GM21529 (cell line): ENCODE results near the gene WSB2.
"Not testable (repeated sequence)": the region's sequence is repeated elsewhere in the genome, so short reads cannot be mapped to it uniquely, and the experiment has no call there.

Experiments used
- ATAC-seq: cut with Tn5 transposase; IDR thresholded peaks from one replicate; pipeline ENCODE4 v1.9.1; 2021; ENCODE audit not compliant: unreplicated experiment

WSB2 gene

DNA sequence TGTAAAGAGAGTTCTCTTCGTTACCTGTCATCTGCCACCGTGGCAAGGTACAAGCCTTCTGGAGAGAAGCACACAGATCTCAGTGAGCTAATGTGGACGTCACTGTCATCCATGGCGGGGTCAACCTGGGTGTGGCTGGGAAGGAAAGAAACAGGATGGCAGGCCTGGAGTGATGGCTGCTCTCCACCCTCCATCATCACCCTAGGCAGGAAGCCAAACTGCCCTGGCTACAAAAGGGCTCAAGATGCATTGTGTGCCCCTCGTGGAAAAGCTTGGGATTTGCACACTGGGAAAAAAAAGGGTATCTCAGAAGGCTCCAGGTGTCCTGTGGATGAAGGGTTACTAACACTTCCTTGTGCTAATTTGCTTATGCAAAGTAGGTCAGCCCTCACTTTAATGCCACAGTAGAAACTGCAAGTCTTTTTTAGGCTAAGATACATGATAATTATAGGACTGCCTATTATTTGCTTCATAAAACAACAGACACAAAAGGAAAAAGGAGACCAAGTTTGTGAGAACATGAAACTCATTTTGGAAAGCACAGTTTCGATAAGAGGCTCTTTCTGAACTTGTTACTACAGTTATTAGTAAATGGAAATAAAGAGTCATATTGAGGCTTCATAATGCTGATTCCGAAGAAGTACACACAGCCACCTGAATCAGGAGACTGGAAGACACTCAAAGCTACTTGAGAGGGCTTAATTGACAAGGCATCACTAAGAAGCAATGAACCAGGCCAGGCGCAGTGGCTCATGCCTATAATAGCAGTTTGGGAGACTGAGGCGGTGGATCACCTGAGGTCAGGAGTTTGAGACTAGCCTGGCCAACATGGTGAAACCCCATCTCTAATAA, 25.6 kb downstream of the WSB2 start:
- peak; percentile 84 for ATAC-seq

DNA sequence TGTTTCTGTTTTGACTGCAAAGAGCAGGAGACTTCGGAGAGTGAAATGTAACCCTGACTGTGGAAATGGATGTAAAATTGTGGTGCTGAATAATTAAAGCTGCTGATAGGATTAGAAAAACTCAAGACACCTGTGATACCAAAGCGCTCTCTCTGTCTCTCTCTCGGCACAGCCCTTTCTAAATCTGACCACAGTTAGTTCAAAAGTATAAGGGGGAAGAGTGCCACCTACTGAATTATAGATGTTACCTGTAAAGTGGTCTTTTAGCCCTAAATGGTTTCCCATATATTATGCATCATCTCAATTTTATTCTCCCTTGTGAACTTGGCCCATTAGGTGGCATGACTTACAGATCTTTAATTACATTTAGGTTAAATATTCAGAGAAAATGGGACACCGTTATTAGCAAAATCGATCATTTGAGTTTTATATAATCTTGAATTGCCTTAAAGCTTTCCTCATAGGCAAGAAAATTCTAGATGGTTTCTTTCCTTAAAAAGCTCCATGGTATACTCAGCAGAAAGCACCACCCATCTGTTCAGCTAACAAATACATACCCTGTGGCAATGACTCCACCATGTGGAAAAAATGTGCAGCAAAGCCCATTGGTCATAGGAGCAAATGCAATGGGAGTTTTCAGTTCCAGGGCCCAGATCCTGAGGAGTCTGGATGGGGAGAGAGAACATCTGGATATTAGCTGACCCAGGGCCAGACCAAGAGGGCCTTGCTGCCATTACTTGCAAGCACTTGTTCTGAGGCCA, 26.4 kb downstream of the WSB2 start:
- ATAC-seq: no peak

DNA sequence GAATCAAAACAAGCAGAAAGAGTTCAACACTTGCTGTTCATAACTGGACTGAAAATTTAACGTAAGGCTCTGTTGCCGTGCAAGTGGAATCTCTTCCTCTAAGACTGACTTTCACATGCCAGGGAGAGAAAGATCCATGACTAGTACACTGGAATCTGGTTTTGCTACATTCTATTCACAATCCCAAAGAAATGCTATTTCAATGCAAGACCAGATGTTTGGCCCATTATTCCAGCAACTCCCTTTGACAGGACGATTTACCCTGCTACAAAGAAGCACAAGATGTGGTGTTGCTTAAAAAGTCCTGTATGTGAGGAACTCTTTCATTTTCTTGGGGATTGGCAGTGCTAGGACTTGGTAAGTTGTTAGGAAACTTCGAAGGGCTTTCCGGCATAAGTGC, 27.1 kb downstream of the WSB2 start:
- ATAC-seq: no peak

DNA sequence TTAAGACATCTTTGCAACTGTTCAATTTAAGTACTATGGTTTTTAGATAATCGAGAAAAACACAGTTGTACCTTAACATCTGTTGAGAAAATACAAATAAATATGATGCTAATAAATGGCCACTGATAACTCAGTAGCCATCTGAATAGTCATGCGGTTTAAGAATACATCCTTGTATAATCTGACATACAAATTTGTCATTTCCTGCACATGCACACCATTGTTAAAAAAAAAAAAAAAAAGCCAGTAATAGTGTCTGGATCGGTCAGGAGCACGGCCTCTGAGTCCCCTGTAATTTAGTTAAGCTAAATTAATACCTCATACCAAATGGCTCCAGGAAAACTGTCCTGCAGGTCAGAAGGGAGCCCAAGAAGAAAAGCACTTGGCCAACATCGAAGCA, 27.7 kb downstream of the WSB2 start:
- ATAC-seq: no peak

DNA sequence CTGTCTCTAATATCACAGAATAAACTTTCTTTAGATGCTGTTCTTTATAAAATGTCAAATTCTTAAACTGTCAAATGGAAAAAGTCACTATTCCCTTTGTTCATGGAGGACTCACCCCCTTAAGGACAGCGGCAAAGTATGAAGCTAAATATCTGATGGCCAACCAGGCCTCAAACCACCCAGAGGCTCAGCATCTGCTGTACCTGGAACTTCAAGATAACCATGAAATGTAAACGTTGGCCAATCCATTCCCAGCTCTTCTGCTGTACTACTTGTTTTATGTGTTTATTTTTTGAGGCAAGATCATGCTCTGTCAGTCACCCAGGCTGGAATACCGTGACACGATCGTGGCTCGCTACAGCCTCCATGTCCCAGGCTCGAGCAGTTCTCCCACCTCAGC, 28.8 kb downstream of the WSB2 start:
- no peak for ATAC-seq

DNA sequence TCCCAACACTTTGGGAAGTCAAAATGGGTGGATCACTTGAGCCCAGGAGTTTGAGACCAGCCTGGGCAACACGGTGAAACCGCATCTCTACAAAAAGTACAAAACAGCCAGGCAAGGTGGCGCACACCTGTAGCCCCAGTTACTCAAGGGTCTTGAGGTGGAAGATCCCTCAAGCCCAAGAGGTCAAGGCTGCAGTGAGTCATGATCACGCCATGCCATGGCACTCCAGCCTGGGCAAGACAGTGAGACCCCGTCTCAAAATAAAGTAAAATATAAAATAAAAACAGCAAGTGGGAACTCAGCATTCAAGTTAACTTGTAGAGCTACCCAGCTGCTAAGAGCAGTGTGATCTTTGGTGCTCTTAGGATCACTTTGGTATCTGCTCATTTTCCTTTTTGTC, 31.8 kb downstream of the WSB2 start:
- ATAC-seq: no peak

DNA sequence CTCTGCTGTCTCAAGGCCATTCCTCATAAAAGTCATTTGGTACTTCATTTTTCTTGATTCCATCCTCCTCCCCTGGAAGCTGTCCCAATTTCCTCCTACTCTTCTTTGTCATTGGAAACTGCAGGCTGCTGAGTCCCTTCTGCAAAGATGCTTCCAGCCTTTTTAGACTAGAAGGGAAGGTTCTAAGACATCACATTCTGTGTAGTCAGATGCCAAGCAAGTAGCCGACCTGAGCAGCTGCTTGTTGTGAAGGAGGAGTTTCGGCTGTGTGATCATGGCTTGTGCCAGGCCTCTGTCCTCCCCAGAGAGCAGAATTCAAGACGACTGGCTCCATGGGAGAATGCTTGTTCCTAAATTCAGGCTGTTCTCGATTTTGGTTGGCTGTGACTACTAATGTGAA, 35.8 kb downstream of the WSB2 start:
- no peak for ATAC-seq

DNA sequence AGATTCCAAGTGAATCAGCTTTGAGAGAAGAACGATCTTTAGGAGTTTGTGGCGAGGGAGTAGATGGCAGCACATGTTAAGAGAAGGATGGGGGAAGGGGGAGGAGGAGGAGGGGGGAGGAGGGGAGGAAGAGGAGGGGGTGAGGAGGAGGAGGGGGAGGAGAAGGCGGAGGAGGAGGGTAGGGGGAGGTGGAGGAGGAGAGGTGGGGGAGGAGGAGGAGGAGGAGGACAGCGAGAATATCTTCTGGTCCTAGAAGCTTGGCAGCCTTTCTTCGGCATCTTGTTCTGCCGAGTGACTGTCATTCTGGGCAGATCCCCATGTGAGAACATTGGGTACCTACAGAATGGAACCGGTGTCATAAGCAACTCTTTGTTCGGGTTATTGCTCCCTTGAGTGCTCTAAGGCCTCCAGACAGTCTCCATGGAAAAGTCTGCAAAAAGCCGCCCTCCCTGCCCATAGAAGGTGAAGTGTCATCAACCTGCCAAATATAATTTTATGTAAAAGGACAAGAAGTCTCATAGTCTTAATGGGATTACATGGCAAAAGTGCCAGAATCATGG, 37.6 kb downstream of the WSB2 start:
- ATAC-seq: no peak

DNA sequence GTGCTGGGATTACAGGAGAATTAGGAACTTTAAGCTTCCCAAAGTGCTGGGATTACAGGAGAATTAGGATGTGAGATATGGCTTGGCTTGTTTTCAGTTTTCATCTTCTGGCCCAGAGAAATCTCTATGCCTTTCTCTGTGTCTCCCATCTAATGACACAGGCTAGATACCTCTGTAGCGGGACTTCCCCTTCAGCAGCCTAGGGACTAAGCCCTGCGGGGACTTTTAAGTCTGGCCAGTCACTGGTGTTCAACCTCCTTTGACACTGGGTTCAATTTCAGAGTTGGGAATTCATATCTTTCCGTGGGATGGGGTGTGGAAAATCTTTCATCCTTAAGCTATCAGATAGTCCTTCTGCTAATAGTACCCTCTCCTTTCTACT, 38.3 kb downstream of the WSB2 start:
- ATAC-seq: no peak

DNA sequence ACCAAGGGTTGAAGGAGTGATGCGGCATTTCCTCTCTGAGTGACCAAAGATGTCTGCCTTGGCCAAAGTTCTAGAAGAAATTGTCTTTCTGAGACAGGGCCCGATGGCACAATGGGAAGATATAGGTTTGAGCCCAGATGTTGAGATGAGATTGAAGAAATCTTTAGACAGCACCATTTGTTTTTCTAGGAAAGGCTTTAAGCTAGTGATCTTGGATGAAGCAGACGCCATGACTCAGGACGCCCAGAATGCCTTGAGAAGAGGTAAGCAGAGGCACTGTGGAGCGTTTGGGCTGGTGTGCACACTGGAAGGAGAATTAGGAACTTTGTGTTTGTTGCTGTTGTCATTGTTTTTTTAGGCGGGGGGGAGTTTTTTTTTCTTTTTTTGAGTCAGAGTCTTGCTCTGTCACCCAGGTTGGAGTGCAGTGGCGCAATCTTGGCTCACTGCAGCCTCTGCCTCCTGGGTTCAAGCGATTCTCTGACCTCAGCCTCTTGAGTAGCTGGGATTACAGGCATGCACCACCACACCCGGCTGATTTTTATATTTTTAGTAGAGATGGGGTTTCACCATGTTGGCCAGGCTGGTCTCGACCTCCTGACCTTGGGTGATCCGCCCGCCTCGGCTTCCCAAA, 38.8 kb downstream of the WSB2 start:
- ATAC-seq: not testable (repeated sequence)

DNA sequence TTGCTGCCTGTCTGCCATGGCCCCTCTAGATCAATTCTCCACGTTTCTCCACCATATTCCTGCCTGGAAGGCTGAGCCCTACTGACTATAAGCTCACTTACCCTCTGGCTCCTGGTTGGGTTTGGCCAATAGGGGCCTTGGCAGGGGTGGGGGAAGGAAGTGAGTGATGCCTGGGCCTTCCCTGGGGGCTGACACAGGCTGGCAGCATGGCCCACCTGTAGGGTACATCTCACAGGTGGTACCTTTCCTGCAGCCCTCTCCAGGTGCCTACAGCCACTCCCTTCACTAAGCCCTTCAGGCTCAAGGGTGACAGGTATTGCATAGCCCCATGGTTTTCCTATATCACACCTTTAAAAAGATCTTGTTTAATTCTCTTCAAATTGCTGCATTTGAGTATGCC, 40.9 kb downstream of the WSB2 start:
- no peak for ATAC-seq

DNA sequence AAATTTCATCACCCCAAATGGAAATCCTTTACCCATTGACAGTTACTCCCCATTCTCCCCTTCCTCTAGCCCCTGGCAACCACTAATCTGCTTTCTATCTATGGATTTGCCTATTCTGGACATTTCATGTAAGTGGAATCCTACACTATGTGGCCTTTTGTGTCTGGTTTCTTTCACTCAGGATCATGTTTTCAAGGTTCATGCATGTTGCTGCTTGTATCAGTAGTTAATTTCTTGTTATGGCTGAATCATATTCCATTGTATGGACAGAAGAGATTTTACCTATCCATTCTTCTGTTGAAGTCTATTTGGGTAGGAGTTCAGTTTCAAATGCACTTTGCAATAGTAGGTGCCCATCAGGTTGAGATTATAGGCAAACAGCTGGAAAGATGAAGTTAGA, 43.1 kb downstream of the WSB2 start:
- no peak for ATAC-seq

DNA sequence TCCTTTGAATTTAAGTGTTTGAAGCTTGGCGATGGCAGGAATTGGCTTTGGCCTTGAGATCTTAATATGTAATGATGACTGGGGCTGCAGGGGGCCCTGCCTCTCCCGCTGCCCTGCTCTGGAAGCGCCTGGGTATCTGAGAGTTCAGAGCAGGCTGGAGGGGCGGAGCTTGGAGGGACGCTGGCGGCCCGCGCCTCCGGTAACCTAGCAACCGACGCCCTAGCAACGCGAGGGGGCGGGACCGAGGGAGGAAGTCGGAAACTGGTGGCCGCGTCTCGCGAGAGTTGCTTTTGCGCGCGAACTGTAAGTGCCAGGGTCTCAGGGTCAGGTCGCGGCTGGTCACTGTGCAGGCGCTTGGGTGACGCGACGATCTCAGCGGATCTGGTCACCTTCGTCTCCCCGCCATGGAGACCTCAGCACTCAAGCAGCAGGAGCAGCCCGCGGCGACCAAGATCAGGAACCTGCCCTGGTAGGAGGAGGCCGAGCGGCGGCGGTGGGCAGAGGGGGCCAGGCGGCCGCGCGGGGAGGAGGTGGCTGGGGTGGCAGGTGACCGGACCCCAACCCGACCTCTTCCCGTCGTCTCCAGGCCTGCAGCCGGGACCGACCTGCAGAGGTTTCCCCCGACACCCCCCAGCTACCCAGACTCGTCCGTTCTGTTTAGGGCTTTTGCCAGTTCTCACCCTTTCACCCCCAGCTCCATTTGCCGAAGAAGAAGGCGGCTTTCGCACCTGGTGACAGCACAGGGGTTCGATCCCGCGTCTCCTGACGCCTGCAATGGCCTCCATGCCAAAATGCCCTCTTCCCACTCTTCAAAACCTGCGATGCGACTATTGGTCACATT, 44.3 kb downstream of the WSB2 start, which contains the start of gene RFC5:
Gene RFC5, plus strand, starts transcription at position 280 of the 841 bp plus-strand sequence. Its CDS starts 125 bp downstream, at position 405.
- ATAC-seq: peak; percentile 98

DNA sequence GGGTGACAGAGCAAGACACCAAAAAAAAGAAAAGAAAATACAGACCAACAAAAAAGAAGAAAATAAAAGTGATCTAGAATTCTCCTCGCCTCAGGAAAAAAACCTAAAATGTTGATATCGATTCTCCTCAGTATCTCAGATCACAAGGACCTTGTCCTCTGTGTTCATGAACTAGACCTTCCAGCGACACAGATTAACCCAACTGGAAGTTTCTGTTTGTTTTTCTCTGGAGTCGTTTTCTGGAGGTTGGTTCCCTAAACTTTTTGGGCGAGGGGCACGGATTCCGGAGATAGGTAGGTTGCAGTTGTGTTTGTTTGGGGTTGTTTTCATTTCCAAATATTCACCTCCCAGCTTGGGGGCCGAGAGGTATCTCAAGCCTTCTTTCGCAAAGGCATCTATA, 45.0 kb downstream of the WSB2 start:
- no peak for ATAC-seq

DNA sequence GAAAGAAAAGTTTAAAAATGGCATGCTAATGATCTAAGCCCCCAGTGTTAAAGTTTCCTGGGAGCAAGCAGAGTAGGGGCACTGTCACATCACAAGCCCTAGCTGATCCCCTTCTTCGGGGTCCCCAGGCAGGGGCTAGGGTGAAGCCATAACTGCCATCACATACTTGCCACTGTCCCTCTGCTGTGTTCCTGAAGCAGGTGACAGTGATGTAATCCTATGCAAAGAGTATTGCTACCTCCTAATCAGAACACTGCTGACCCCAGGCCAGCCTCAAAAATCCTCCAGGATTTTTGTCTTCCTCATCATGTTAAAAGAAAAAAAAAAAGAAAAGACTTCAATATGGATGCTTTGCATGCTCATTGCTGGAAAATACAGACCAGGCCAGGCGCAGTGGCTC, 45.7 kb downstream of the WSB2 start:
- no peak for ATAC-seq

DNA sequence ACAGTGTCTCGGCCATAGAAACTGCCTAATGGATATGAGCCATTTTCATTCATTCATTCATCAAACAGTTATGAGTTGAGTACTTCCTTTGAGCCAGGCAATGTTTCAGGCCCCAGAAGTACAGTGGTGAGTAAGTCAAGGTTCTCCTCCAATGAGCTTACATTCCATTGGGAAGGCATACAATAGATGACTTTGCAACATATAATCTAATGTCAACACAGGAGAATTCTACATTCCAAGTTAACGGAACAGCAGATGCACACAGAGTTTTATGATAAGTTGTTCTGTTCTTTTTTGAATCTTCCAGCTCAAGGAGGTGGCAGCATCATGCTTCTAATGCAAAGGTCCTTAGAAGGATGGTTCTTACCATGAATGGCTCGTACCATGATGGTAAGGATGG, 47.7 kb downstream of the WSB2 start:
- ATAC-seq: no peak

DNA sequence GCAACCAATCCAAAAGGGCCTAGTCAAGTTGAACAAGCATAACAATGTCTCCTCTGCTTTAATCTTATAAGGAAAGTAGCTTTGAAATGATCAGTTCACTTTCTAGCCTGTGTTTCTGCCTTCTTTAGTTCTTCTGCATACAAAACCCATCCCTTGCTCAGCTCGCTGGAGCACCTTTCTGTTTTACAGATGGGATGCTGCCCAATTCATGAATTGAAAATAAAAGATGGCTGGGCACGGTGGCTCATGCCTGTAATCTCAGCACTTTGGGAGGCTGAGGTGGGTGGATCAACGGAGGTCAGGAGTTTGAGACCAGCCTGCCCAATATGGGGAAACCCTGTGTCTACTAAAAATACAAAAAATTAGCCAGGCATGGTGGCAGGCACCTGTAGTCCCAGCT, 49.0 kb downstream of the WSB2 start:
- ATAC-seq: no peak

DNA sequence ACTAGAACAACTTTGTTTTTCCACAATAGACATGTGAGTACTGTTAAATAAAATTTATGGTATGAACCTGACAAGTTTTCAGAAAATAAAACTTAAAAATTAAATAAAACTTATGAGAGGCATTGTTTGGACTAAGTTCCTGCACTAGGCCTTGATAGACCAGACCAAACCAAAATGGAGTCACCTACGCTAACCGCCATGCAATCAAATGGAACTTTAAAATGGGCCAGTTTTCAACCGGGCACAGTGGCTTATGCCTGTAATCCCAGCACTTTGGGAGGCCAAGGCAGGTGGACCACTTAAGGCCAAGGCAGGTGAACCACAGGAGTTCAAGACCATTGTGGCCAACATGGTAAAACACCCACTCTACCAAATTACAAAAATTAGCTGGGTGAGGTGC, 49.6 kb downstream of the WSB2 start:
- ATAC-seq: no peak

DNA sequence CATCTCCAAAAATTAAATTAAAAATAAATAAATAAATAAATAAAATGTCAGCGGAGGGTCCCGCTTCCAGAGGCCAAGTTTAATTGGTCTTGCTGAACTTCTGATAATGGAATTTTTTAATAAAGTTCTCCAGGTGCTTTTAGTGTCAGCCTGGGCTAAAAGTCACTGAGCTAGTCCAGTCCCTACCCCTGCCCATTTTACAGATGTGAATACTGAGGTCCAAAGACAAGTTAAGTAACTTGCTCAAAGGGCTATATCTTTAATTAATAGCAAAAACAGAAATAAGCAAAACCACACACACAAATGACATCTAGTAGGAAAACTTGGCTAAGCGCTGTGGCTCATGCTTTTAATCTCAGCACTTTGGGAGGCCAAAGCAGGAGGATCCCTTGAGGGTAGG, 50.1 kb downstream of the WSB2 start:
- no peak for ATAC-seq

DNA sequence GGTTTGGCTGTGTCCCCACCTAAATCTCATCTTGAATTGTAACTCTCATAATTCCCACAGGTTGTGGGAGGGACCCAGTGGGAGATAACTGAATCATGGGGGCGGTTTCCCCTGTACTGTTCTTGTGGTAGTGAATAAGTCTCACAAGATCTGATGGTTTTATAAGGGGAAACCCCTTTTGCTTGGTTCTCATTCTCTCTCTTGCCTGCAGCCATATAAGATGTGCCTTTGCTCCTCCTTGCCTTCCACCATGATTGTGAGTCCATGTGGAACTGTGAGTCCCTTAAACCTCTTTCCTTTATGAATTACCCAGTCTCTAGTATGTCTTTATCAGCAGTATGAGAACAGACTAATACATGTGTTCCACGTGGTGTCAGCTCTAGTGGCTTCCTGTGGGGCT, 61.2 kb downstream of the WSB2 start:
- ATAC-seq: not testable (repeated sequence)

DNA sequence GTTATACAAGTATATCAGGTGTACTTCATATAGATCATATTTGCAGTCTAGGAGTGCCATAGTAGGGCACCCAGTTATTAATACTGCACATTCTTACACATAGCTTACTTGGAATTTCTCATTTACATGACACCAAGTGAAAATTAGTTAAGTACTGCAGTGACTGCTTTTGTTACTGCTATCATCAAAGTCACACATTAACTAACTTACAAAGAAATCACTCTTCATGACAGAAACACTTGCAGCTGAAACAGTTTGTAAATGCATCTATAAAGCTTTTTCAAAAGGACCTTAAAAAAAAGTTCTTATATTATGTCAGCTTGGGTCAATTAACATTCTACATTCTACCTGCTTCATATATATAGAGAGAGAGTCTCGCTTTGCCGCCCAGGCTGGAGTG, 62.3 kb downstream of the WSB2 start:
- ATAC-seq: no peak
